ENCODE measurements around the gene SETD3.

- TF ChIP-seq CTCF (IDR thresholded peaks at IDR 0.05) (no peak), POLR2A (IDR thresholded peaks at IDR 0.05) (no peak)
Observed at GRCh38 chr14:99381688-99382060, 99.0 kb downstream of the SETD3 start.
